Cardiac ventricle fibroblast (primary cell): ENCODE data around the gene S1PR1. TPM values are rescaled to one million over a fixed set of nuclear protein-coding genes. Genes with fewer than 3 reads are reported as not detected.

ENCODE experiments used
- total RNA-seq: library from RNA; depleted of rRNA; stranded (reverse); fragments of >200 nt; gene quantifications from 2 replicates; pipeline ENCODE4 v1.2.3, GENCODE V29; 2015

The S1PR1 gene
- 2.7 and 3.7 TPM in 2 replicates for total RNA-seq

DNA sequence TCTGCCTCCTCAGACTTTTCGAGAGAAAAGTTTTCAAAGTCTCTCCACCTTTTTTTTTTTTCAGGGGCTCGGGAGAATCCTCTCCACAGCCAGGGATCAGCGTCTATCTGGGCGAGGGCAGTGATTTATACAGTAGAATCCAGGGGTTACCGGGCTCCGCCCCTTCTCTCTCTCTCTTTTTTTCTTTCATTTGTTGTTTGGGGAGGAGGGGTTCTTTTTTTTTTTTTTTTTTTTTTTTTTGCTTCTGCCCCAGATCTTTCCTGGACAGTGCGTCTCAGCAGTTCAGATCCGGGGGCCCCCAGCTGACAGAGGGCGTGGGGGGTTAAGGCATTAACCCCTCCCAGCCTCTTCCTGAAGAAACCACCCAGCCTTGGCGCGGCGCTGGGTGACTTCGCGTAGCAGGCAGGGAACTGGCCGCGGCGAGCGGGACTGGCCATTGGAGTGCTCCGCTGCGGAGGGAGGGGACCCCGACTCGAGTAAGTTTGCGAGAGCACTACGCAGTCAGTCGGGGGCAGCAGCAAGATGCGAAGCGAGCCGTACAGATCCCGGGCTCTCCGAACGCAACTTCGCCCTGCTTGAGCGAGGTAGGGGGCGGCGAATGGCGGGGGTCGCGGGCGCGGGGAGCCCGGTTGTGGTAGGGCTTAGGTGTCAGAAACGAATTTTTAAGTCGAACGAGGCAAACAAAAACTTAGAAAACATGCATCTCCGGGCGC lies at the start of gene S1PR1:
Gene S1PR1 (plus strand): TSS at position 504 of the 713 bp plus-strand sequence. CDS start 1,966 bp downstream, outside the sequence.

Other genes with a start within 250 kb of the S1PR1 start
- gene DPH5, start 211.2 kb upstream of the S1PR1 start, total RNA-seq = 29.6 and 36.3 TPM in 2 replicates